ENCODE measurements around the gene CP.

GRCh38 chr3:149199474-149199873 lies 22.2 kb downstream of the CP start:
- TF ChIP-seq CTCF (IDR thresholded peaks at IDR 0.05) (no peak), POLR2A (IDR thresholded peaks at IDR 0.05) (no peak), EP300 (IDR thresholded peaks at IDR 0.05) (no peak)
